ENCODE results near the gene CCDC86. TPM values are rescaled to one million over a fixed set of nuclear protein-coding genes. Genes with fewer than 3 reads are reported as not detected.

The CCDC86 gene
- total and polyA plus RNA-seq, 9 of the 15 experiments (the other 6 are each of a cell fraction or from before 2014, with no cell fraction given): 4.6 to 102 (median 25.2) TPM

DNA sequence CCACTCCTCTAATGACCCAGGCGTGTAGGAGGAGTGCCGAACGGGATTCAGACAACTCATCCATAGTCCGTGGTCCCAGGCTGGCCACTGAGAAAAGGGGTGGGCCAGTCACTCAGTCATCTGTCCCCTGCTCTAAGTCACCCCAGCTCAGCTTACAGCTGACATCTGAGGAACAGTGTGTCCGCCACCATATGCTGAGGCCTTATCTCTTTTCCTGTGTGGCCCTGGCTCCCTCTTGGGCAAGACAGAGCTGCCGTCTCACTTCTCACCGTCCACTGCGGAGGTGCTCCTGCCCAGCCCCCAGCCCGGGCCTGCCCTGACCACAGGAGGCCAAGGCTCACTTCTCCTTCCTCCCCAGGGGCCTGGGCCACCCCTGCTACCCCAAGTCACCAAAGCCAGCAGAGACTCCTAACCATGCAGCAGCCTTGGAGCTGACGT is 6.8 kb downstream of the CCDC86 start (continued):
- TF ChIP-seq CLOCK (CRISPR knock-in tag; IDR thresholded peaks at IDR 0.05; ENCODE audit: borderline replicate concordance) (no peak), POLR3A (IDR thresholded peaks at IDR 0.05; ENCODE audit: borderline replicate concordance, extremely low read depth, insufficient read depth, insufficient read length) (no peak), FOXJ2 (tag; IDR thresholded peaks at IDR 0.05) (no peak), LCOR (CRISPR knock-in tag; IDR thresholded peaks at IDR 0.05) (no peak), PTBP1 (IDR thresholded peaks at IDR 0.05; ENCODE audit: low read depth, low read length) (no peak), DNMT1 (IDR thresholded peaks at IDR 0.05) (no peak), NCOA1 (IDR thresholded peaks at IDR 0.05; ENCODE audit: low read depth) (no peak), ZNF408 (CRISPR knock-in tag; IDR thresholded peaks at IDR 0.05; ENCODE audit: low read depth) (no peak), MYNN (IDR thresholded peaks at IDR 0.05) (0 out of 2 replicates have a peak, but pooled peaks have one; percentile 31), MYNN (CRISPR knock-in tag; IDR thresholded peaks at IDR 0.05) (no peak), POLR2AphosphoS5 (IDR thresholded peaks at IDR 0.05; ENCODE audit: control insufficient read depth, insufficient read depth, low read depth, low read length) (no peak), EGR1 (conservative IDR thresholded peaks at IDR 0.05) (no peak), XRCC5 (IDR thresholded peaks at IDR 0.05; ENCODE audit: low read depth, low read length) (no peak), ZBED1 (IDR thresholded peaks at IDR 0.05) (no peak), E2F5 (CRISPR knock-in tag; IDR thresholded peaks at IDR 0.05) (no peak), ZNF717 (CRISPR knock-in tag; IDR thresholded peaks at IDR 0.05) (no peak), MEF2D (tag; conservative IDR thresholded peaks at IDR 0.05; ENCODE audit: low read depth) (no peak), CBX5 (IDR thresholded peaks at IDR 0.05; ENCODE audit: borderline replicate concordance, low read depth) (no peak), NCOA4 (IDR thresholded peaks at IDR 0.05; ENCODE audit: partially characterized antibody) (no peak), ARNT (IDR thresholded peaks at IDR 0.05) (no peak), CSDE1 (IDR thresholded peaks at IDR 0.05) (no peak), ZNF785 (CRISPR knock-in tag; IDR thresholded peaks at IDR 0.05) (no peak), SOX6 (IDR thresholded peaks at IDR 0.05) (no peak), NR0B1 (IDR thresholded peaks at IDR 0.05; ENCODE audit: partially characterized antibody) (no peak), TAF9B (IDR thresholded peaks at IDR 0.05; ENCODE audit: partially characterized antibody) (peak; percentile 67)
